ENCODE measurements around the gene COL5A1.

COL5A1 gene

DNA sequence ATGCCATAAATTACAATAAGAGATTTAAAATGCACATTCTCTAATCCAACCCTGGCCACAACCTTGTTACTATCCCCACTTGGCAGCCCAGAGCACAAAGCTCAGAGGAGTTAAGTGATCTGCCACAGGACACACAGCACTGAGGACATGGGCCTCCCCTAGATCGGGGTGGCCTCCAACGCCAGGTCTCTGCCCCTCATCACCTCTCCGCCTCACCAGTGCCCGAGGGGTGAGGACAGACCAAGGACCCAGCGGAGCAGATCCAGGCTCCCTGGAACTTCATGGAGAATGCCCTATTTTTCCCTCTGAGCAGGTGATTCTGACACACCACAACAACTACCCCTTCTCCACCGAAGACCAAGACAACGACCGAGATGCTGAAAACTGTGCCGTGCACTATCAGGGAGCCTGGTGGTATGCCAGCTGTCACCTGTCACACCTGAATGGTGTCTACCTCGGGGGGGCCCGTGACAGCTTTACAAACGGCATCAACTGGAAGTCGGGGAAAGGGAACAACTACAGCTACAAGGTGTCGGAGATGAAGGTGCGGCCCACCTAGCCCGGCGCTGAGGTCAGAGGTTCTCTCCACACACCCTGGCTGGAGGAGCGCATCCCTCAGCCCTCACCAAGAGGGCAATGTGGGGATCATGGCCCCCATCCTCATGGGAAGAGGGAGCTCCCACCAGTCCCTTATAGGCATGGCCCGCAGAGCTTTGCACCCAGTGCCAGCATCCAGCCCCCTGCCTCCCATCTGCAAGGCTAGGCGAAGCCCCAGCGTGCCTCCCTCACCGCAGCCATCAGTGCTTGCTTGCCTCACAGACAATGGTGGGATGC lies 226.5 kb downstream of the COL5A1 start:
- no peak for DNase-seq

DNA sequence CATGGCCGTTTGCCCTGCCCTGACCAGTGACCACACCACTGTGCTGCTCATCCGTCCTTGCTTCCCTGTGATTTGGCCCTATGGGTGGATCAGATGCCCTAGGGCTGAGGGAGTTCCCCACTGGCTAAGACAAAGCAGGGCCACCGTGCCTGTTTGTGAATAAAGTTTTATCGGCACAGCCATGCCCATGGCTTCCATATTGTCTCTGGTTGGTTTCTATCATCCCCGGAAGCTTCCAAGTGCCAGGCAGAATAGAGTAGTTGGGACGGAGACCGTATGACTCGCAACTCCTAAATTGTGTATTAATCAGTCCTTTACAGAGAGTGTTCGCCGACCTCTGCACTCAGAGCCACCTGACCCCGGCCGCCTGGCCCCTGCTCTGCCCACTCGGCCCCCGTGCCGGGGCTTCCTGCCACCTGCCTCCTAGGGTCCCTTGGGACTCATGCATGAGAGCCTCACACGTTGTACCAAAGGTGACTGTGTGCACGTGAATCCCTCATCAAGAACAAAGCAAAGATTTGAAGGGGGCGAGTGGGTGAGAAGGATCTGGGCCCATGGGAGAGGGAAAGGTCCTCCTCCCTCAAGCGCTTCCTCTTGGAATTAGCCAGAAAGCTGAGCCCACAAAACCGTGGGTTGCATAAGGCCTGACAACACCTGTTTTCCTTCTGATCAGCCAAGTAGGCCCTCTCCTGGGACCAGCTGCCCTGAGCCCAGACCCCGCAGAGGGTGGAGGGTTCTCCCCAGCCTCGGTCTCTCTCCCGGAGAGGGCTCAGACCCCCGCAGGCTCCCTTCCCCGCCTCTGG lies 227.3 kb downstream of the COL5A1 start:
- no peak for DNase-seq

DNA sequence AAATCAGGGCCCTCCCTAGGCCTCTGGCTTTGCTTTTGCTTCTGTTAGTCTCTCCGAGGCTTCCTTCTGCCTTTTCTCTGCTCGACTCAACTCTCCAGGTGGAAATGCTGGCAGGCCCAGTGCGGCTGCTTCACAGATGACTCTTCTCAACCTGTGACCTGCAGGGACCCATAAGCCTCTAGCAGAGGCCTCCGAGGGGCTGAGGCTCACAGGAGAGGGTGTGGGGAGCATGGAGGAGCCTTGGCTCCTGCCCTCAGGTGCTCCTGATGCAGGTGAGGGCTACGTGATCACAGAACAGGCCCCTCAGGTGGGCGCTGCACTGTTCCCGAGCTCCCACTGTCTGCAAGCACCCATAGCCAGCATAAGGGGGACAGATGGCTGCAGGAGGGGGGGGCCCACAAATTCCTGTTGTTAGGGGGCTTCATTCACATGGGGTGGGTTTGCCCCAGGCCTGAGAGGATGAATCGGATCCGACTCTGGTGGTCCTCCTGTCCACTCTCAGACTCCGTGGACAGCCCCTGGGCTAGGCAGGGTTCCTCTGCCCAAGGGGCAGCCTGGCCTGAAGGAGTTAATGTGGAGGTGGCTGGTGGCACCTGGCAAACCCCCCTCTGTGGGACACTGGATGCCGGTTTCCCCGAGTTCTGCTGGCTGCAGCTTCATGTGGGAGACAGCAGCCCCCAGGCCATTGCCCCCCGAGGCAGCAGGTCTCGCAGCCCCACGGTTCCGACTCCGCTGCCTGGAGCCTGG lies 228.1 kb downstream of the COL5A1 start:
- no peak for DNase-seq

DNA sequence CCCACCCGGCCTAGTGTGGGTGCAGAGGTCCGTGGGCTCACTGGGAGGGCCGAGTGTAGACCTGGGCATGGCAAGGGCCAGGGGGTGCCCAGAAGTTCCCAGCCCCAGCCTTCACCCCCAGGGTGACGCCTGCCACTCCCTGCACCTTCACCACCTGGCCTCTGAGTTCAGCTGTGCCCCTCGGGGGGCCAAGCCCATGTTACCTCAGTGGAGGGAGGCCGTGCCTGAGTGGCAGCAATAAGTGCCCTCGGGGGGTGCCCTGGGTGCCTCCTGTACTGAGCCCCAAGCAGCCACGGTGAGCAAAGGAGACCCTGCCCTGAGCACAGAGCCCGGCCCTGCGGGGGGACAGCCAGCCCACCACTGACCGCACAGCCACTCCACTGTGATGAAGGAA lies 228.7 kb downstream of the COL5A1 start:
- DNase-seq: no peak

DNA sequence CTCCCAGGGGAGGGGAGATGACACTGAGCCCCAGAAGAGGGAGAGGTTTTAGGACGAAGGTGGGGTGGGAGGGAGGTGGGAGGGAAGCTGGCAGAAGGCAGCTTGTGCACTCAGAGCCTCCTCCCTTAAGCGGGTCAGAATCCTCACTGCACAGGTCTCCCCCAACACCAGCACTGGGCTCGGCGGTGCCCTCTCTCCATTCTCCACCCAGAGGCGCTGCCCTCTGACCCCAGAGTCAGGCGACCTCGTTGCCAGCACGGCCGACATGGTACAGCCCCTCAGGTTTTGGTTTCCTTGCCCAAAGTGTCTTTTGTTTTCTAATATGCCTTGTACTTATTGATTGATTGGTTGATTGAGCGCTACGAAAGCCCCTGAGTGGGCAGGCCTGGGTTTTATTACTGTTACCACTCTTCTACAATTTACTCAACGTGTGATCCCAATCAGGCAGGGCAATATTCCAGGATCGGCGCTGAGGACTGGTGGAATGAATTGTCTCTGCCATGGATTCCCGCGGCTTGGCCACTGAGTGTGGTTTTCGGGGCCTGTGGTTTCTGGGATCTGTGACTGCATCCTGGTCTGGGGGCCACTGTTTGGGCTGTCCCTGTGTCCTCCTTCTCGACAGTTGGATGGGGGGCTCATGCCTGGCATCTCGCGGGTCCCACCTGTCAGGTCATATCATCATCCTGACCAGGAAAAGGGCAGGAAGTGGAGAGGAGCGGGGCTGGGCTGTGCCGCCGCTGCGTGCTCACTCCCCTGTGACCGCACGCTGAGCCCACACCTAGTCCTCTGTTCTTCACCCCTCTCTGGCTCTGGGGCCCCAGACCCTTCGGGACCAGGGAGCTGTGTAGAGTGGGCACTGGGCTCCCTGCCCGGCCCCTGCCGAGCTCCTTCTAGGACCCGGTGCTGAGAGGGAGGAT lies 229.4 kb downstream of the COL5A1 start:
- no peak for DNase-seq

DNA sequence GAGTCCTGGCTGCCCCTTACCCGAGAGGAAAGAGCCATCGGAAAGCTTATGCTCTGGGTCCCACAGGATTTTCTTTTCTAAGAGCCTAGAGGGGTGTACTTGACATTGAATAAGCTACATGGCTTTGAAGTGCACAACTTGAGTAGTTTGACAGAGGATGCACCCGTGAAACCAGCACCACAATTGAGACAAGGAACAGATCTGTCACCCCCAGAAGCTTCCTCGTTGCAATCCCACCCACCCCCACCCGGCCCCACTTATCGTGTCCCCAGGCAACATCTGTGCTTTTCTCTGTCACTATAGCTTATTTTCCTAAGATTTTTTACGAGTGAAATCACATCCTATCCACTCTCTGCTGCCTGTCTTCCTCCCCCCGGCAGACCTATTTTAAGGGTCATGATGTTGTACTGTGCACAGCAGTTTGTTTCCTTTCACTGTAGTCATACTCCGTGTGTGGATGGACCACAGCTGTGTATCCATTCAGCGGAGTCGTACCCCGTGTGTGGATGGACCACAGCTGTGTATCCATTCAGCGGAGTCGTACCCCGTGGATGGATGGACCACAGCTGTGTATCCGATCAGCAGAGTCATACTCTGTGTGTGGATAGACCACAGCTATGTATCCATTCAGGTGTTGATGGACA lies 230.2 kb downstream of the COL5A1 start:
- DNase-seq: no peak

DNA sequence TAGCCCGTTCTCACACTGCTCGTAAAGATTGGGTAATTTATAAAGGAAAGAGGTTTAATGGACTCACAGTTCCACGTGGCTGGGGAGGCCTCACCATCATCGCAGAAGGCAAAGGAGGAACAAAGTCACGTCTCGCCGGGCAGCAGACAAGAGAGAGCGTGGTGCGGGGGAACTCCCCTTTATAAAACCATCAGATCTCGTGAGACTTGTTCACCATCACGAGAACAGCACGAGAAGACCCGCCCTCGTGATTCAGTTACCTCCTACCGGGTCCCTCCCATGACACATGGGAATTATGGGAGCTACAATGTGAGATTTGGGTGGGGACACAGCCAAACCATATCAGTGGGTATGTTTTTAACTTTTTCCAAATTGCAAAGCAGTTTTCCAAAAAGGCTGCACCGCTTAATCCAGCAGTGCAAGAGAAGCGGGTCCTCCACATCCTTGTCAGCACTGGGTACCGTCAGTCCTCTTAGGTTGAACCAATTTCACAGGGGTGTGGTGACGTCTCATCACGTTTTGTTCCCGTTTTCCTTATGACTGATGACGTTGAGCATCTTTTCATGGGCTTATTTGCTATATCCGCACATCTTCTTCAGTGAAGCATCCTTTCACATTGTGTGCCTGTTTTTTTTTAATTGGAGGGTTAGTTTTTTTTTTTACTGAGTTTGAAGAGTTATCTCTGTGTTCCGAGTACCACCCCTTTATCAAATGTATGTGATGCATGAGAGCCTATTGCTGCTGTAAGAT lies 231.1 kb downstream of the COL5A1 start:
- DNase-seq: no peak

DNA sequence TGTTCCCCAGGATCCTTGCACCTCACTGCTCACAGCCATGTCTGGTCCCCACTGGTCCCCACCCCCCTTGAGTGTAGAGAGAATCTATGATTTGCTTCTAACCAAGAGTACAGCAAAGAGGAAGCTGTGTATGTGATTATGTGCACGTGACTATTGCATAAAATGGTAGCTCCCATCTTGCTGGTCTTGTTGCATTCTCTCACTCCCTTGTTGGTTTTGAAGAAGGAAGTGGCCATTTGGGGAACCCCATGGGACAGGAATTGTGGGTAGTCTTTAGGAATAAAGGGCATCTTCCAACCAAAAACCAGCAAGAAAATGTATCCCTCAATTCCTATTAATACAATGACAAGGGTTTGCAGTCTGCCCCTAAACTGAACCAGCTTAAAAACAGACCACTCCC lies 233.8 kb downstream of the COL5A1 start:
- DNase-seq: no peak

DNA sequence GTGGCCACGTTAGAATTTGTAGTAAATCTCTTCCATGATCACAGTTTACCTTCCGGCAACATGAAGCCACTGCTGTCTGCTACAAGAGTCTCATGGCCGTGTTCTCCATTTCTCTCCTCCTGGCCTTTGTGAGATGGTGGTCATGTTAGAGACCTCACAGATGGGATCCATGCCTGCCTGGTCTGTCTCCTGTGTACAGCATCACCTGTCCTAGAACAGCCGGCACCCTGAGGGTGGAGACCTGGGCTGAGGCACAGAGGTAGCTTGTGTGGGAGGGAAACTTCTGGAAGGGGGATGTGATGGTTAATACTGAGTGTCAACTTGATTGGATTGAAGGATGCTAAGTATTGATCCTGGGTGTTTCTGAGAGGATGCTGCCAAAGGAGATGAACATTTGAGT lies 235.9 kb downstream of the COL5A1 start:
- DNase-seq: no peak

DNA sequence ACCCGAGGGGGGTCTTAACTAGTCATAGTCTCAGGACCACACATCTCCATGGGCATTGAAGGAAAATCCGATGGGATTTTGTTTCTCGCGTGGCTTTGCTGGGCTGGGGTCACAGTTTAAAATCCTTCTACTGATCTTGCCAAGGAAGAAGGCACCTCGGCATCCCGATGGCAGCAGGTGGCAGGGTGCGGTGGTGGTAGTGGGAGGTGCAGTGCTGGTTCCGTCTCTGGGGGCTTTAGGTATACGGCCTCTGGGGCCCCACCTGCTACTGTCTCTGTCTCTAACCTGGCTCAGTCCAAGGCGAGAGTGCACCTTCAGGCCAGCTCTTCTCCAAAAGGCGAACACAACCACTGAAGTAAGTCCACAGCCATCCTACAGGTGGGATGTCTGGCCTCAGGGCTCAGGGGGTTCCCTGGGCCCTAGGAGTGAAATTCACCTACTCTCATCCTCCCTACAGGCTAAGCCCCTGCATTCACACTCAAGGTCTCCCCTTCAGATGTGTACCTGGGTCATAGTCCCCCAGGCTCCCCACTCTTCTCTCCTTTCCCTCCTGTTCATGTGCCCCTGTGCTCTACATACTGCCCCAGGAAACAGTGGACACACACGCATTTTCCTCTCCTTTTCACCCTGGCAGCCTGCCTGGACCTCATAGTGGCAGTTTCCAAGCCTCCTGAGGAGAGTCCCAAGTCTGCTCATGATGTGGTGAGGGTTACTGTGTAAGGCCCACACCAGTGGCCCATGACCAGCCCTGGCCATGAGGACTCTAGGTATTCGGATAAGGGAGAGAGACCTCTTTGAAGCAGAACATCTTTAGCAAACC lies 238.3 kb downstream of the COL5A1 start:
- no peak for DNase-seq

DNA sequence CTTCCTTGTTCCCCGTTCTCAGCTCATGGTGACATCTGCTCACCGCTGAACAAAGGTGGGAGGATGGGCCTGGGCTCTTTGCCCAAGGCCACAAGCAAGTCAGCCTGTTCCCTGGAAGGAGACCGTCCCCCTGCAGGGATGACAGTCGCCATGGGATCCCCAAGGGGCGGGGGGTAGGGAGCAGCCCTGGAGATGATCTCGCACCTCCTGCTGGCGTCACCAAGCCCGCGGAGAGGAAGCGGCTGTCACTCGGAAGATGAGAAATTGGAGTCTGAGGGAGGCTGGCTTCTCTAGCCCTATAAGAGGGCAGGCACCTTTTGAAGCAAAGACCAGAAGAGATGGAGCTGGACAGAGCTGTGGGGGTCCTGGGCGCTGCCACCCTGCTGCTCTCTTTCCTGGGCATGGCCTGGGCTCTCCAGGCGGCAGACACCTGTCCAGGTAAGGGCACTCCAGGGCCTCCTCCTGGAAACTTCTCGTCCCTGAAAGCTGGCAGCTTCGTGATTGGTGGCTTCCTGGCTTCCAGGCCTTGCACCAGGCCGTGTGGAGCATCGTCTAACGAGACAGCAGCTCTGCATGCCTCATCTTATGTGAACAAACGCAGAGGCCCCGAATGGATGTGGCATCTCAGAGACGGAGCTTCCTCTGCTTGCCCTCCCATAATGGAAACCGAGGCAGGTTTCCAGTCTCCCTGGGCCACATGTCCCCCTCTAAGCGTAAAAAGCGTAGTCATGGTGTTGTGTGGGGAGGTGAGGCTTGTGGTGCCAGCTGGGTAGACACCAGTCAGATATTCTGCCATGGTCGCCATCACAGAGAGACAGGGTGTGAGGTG lies 239.1 kb downstream of the COL5A1 start, which contains the start of gene FCN2:
TSS of gene FCN2 (plus strand) at position 327 of the 829 bp plus-strand sequence. CDS start at position 339, 12 bp downstream.
- DNase-seq: no peak

DNA sequence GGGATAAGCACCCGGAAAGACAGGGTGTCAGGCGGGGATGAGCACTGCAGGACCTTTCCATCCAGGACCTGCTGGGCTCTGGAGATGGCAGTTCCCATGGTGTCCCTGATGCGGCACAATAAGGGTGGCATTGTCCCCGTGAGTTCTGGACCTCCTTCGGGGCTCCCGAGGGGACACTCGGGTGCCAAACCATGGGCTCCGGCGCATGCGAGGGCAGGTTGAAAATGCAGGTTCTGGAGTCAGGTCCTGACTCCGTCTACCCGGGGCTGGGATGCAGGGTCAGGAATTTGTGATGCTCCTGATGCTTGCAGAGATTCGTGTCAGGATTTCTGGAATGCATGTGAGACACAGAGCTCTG lies 239.7 kb downstream of the COL5A1 start:
- no peak for DNase-seq

DNA sequence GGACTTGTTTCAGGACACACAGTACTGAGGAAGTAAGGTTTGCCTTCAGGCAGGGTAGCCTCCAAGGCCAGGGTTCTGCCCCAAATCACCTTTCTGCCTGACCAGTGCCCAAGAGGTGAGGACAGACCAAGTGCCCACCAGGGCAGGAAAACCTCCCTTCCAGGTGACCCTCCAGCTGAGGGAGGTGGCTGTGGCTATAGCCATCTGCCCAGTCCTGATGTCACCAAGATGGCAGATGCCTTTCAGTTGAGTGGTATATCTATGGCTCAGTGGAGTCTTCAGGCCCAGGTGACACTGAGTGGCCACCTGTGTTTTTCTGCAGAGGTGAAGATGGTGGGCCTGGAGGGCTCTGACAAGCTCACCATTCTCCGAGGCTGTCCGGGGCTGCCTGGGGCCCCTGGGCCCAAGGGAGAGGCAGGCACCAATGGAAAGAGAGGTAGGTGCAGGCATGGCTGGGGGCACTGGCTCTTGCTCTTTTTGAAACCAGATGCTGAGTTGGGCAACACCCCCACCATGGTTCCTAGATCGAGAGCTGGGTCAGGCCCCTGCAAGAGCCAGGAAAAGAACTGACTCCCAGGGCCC lies 240.7 kb downstream of the COL5A1 start:
- no peak for DNase-seq

DNA sequence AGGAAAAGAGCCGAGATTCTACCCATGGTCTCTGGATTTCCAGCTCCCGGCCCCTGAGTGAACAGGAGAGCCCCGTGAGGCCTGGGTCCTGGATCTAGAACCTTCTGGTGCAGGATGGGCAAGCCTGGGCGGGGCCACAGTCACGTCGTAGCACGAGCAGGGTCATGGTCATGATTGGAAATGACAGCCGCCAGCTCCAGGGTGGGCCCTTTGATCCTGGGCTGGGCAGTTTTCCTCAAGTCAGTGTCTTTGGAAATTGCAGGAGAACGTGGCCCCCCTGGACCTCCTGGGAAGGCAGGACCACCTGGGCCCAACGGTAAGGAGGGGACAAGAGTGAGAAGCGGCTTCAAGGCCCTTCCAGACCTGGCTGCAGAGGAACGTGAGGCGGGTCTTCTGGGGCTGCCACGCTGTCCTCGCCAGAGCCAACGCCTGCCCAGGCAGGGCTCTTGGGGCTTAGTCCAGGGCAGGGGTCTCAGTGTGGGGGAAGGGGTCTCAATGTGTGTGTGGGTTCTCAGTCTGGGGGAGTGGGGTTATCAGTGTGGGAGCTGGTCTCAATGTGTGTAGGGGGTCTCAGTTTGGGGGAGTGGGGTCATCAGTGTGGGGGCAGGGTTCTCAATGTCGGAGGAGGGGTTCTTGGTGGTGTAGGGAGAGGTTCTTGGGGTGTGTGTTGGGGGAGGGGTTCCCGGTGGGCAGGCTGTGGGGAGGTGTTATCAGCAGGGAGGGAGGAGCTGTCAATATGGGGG lies 241.6 kb downstream of the COL5A1 start:
- no peak for DNase-seq

DNA sequence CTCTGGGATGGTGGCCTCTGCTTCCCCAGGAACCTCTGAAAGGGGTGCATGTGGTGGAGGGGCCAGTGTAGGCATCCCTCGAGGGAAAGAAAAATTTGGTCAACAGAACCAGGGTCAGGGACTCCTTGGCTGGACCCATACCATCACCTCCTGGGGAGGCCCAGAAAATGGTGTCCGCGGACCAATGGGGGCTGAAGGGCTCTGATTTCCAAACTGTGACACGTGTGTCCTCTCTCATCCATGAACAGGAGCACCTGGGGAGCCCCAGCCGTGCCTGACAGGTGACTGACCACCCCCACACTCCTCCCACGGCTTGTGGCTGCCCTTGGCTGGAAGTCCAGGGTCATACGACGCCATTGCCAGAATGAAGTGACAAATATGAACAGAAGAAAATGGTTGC lies 242.9 kb downstream of the COL5A1 start:
- DNase-seq: no peak

DNA sequence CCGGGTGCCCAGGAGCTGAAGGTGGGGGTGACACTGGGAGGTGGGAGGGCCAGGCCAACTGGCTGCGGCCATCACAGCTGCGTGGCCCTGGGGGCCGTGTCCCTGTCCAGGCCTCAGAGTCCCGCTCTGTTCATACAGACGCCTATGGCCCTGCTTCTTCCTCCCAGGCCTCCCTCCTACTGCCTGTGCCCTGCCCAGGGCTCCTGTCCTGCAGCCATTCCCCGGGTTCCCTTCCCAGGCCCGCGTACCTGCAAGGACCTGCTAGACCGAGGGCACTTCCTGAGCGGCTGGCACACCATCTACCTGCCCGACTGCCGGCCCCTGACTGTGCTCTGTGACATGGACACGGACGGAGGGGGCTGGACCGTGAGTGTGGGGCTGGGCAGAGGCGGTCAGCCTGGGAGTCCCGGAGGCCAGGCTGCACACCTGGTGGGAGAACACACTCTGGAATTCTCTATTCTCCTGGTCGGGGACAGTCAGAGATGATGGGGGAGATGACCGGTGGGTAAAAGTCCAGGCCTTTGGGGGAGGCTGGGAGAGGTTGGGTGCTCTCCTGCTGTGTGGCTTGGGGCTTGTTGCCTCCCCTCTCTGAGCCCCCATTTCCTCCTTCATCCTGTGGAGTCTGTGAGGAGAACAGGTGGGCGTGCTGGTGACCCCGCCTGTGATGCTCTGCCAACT lies 243.5 kb downstream of the COL5A1 start:
- no peak for DNase-seq

DNA sequence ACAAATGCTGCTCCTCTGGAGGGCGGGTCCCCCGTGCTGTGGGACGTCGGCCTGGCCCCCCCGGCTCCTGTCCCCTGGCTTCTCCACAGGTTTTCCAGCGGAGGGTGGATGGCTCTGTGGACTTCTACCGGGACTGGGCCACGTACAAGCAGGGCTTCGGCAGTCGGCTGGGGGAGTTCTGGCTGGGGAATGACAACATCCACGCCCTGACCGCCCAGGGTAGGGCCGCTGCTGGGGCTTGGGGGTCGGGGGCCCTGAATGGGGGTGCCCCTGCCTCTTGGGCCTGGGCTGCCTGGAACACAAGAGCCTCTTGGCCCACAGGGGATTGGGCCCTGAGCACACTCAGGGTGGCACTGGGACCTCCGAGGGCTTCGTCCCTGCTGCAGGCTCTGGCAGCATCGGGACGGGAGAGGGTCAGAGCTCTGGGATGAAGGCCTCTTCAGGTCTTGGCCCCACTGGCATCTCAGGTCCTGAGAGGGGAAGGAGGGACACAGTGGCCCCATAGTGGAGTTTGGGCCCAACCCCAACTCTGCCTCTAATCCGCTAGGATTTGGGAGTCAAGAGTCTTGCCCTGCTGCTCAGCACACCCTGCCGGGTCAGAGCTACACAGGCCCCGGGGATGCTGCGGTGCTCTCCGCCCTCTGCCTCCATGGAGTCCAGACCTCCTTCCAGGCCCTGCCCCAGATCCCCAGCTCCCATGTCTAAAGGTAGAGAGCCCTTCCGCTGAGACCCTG lies 244.2 kb downstream of the COL5A1 start:
- DNase-seq: no peak
